HCT116 (cell line): ENCODE measurements around the gene NTN3. TPM values are rescaled to one million over a fixed set of nuclear protein-coding genes. Genes with fewer than 3 reads are reported as not detected.

Experiments used
- ATAC-seq: fragments of 200-7000 bp; cut with Tn5 transposase; 2 replicates; pipeline ENCODE4 v1.9.1; 2020; ENCODE audit warnings: mild to moderate bottlenecking, moderate library complexity
- BruUV-seq: library from RNA; stranded (reverse); fragments of 400-500 nt; replicated peaks from 2 replicates; lab custom pipeline; 2021; lab: Mats Ljungman, UMichigan
- CTCF ChIA-PET: fragments of 300-600 bp; sonication (Branson Sonifier 250); formaldehyde crosslinking; loops from one replicate; lab custom pipeline; 2021; ENCODE audit warnings: antibody characterized with exemption; lab: Charles Lee
- POLR2A ChIA-PET: fragments of 300-600, 350-600 bp; sonication (Branson Sonifier 250); formaldehyde crosslinking; loops from one replicate; lab custom pipeline; 2021; ENCODE audit warnings: antibody characterized with exemption; lab: Charles Lee
- RAD21 ChIA-PET, 2 experiments: fragments of 300-600 bp; sonication (Branson Sonifier 250); formaldehyde crosslinking; loops; one replicate each; lab custom pipeline; 2023; ENCODE audit warnings: low total read pairs in 2 of 2; ENCODE audit not compliant: uncharacterized antibody in 2 of 2, unreplicated experiment in 2 of 2, low non-redundant PET in 1 of 2; lab: Charles Lee
- DNase-seq: peaks from one replicate; pipeline ENCODE4 v3.0.0-alpha.2; 2010; ENCODE audit warnings: low read depth, low spot score
- H2AFZ ChIP-seq: fragments of 200-600 bp; shearing (Covaris generic), sonication (generic); 2 replicates; pipeline ENCODE4 v1.6.1; 2017; ENCODE audit warnings: low read depth, mixed run types, mixed read lengths, antibody characterized with exemption, low read length; ENCODE audit not compliant: poor library complexity, severe bottlenecking
- H3K27ac ChIP-seq: 2 replicates; pipeline ENCODE4 v1.5.1; 2012; ENCODE audit warnings: low read depth, low read length
- H3K27me3 ChIP-seq: fragments of 200-600 bp; sonication (generic); 2 replicates; pipeline ENCODE4 v1.6.1; 2016; ENCODE audit warnings: mixed run types, low read length, mixed read lengths; ENCODE audit not compliant: insufficient read depth
- H3K36me3 ChIP-seq, 2 experiments: fragments of 200-500 bp in 1 of 2; fragments of 200-600 bp in 1 of 2; sonication (Bioruptor generic) in 1 of 2; sonication (generic) in 1 of 2; 2 replicates each; pipeline versions ENCODE4 v1.5.1 to v1.6.1; 2014 to 2016; ENCODE audit warnings: low read length in 2 of 2, inconsistent platforms in 1 of 2, mixed read lengths in 1 of 2, mixed run types in 1 of 2; ENCODE audit not compliant: insufficient read depth in 2 of 2, control insufficient read depth in 1 of 2
- H3K4me1 ChIP-seq, 2 experiments: fragments of 200-600 bp in 1 of 2; sonication (generic) in 1 of 2; 2 replicates each; pipeline versions ENCODE4 v1.5.1 to v1.6.1; 2012 to 2017; ENCODE audit warnings: low read length in 2 of 2, inconsistent platforms in 1 of 2, mild to moderate bottlenecking in 1 of 2, mixed read lengths in 1 of 2, mixed run types in 1 of 2, moderate library complexity in 1 of 2; ENCODE audit not compliant: insufficient read depth in 2 of 2, control insufficient read depth in 1 of 2
- H3K4me2 ChIP-seq: fragments of 200-600 bp; sonication (generic); 2 replicates; pipeline ENCODE4 v1.6.1; 2017; ENCODE audit warnings: mixed run types, low read length, mixed read lengths
- H3K4me3 ChIP-seq, 2 experiments: fragments of 200-600 bp in 1 of 2; sonication (generic) in 1 of 2; replicated peaks in 1 of 2; 2 replicates each; pipeline ENCODE4 v1.5.1; 2011 to 2016; ENCODE audit warnings: low read length in 2 of 2, control low read depth in 1 of 2, low read depth in 1 of 2, mild to moderate bottlenecking in 1 of 2, mixed read lengths in 1 of 2, mixed run types in 1 of 2
- H3K79me2 ChIP-seq: fragments of 200-600 bp; sonication (generic); 2 replicates; pipeline ENCODE4 v1.6.1; 2017; ENCODE audit warnings: mild to moderate bottlenecking, mixed run types, low read length, moderate library complexity, mixed read lengths; ENCODE audit not compliant: insufficient read depth
- H3K9ac ChIP-seq: fragments of 200-600 bp; sonication (generic); 2 replicates; pipeline ENCODE4 v1.6.1; 2016; ENCODE audit warnings: low read length, mixed read lengths
- H3K9me2 ChIP-seq: fragments of 200-600 bp; sonication (generic), shearing (Covaris generic); 2 replicates; pipeline ENCODE4 v1.6.1; 2017; ENCODE audit warnings: mixed run types, mild to moderate bottlenecking, moderate library complexity; ENCODE audit not compliant: insufficient read depth
- H3K9me3 ChIP-seq, 2 experiments: fragments of 200-500 bp in 1 of 2; fragments of 200-600 bp in 1 of 2; sonication (Bioruptor generic) in 1 of 2; sonication (generic) in 1 of 2; 2 replicates each; pipeline ENCODE4 v1.6.1; 2014 to 2017; ENCODE audit warnings: low read length in 2 of 2, mixed read lengths in 2 of 2, inconsistent platforms in 1 of 2, low read depth in 1 of 2, mild to moderate bottlenecking in 1 of 2, mixed run types in 1 of 2, moderate library complexity in 1 of 2; ENCODE audit not compliant: control insufficient read depth in 1 of 2, insufficient read depth in 1 of 2
- H4K20me1 ChIP-seq: fragments of 200-600 bp; sonication (generic), shearing (Covaris generic); 2 replicates; pipeline ENCODE4 v1.6.1; 2017; ENCODE audit warnings: mixed run types, mild to moderate bottlenecking, moderate library complexity; ENCODE audit not compliant: insufficient read depth
- CBX3 ChIP-seq: IDR thresholded peaks from 2 replicates; pipeline ENCODE4 v1.6.1; 2012; ENCODE audit warnings: low read depth
- CEBPB ChIP-seq: IDR thresholded peaks from 2 replicates; pipeline ENCODE4 v1.6.1; 2012; ENCODE audit warnings: low read depth
- CTCF ChIP-seq, 3 experiments: fragments of 200-600 bp in 1 of 3; sonication (generic) in 1 of 3; IDR thresholded peaks in 2 of 3; conservative IDR thresholded peaks in 1 of 3; 2 replicates each; pipeline ENCODE4 v1.5.1; 2012 to 2017; ENCODE audit warnings: low read depth in 2 of 3, low read length in 2 of 3, antibody characterized with exemption in 1 of 3, borderline replicate concordance in 1 of 3, control low read depth in 1 of 3, mild to moderate bottlenecking in 1 of 3, mixed read lengths in 1 of 3, mixed run types in 1 of 3, moderate library complexity in 1 of 3; ENCODE audit not compliant: insufficient read depth in 1 of 3
- ELF1 ChIP-seq: IDR thresholded peaks from 2 replicates; pipeline ENCODE4 v1.6.1; 2012; ENCODE audit warnings: low read depth, borderline replicate concordance
- FOSL1 ChIP-seq: IDR thresholded peaks from 2 replicates; pipeline ENCODE4 v1.6.1; 2012; ENCODE audit warnings: low read depth
- MAX ChIP-seq: IDR thresholded peaks from 2 replicates; pipeline ENCODE4 v1.6.1; 2012
- POLR2A ChIP-seq: IDR thresholded peaks from 2 replicates; pipeline ENCODE4 v1.7.0; 2011; ENCODE audit warnings: borderline replicate concordance; ENCODE audit not compliant: insufficient read depth, insufficient read length; ENCODE audit errors: extremely low read depth
- RAD21 ChIP-seq: IDR thresholded peaks from 2 replicates; pipeline ENCODE4 v1.6.1; 2012; ENCODE audit warnings: low read depth, mild to moderate bottlenecking
- SIN3A ChIP-seq: IDR thresholded peaks from 2 replicates; pipeline ENCODE4 v1.6.1; 2012; ENCODE audit warnings: low read depth
- SRF ChIP-seq: IDR thresholded peaks from 2 replicates; pipeline ENCODE4 v1.6.1; 2012; ENCODE audit warnings: low read depth
- ZFX ChIP-seq: fragments of 450-650 bp; IDR thresholded peaks from 2 replicates; pipeline ENCODE4 v1.6.1; 2017
- intact Hi-C: fragments of 100-400 bp; cut with micrococcal nuclease; formaldehyde crosslinking; loops from 2 replicates; pipeline ENCODE4 v1.10.0; 2022
- total RNA-seq: library from RNA; stranded (reverse); gene quantifications from one replicate; pipeline ENCODE4 v1.2.1, GENCODE V29; 2021; ENCODE audit not compliant: unreplicated experiment
- TF ChIP-seq, protein P1 (sequence below): IDR thresholded peaks from 2 replicates; pipeline ENCODE4 v1.6.1; 2012

NTN3 gene
- total RNA-seq, 1 experiment from 2014 or later = 0.30 TPM

DNA sequence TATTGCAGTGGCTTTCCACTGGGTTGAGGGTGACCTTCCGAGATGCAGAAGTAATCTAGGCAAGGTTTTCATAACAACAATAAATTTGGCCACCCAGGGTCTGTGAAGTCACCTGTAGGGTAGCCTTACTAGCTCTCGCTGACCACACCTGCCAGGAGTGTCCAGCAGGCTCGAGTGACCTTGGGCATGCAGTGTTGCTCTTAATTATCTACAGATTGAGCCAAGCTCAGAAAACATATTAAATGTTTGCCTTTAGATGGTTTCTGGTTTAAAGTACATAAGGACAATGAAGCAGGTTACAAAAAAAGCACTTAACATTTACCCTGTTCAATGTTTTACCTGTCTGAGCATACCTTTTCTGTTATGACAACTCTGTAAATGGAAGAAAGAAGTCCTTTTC, 5.6 kb downstream of the NTN3 start:
- TF ChIP-seq MAX = no peak
- no peak for TF ChIP-seq RAD21
- TF ChIP-seq SIN3A = no peak
- TF ChIP-seq, protein P1, sequence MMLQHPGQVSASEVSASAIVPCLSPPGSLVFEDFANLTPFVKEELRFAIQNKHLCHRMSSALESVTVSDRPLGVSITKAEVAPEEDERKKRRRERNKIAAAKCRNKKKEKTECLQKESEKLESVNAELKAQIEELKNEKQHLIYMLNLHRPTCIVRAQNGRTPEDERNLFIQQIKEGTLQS = no peak
- TF ChIP-seq ZFX = no peak
- TF ChIP-seq CEBPB = no peak
- TF ChIP-seq CBX3 = no peak
- TF ChIP-seq FOSL1 = no peak
- TF ChIP-seq ELF1 = no peak
- no peak for TF ChIP-seq CTCF (IDR thresholded peaks at IDR 0.05 in 2 of 3, conservative IDR thresholded peaks at IDR 0.05 in 1 of 3; ENCODE audit: borderline replicate concordance in 1 of 3, insufficient read depth in 1 of 3, low read depth in 2 of 3, low read length in 2 of 3)
- no peak for TF ChIP-seq SRF
- TF ChIP-seq POLR2A = no peak

More for the DNA sequence above, 5.6 kb downstream of the NTN3 start:
- no peaks in the 10 kb centered on the region for H3K27me3 ChIP-seq
- RAD21 ChIA-PET = no interaction called here
- no peaks in the 10 kb centered on the region for H3K9me2 ChIP-seq
- H3K36me3 ChIP-seq = no peaks in the 10 kb centered on the region
- no peak overlapping the region for H2AFZ ChIP-seq
- no peak for DNase-seq
- H3K79me2 ChIP-seq = peaks cover 37% of the 10 kb centered on the region; the same call in 1 of the 2 replicates
- BruUV-seq = TSS peak; percentile 52
- H3K4me2 ChIP-seq = no peak overlapping the region
- H3K4me3 ChIP-seq = no peak overlapping the region
- POLR2A ChIA-PET = no interaction called here
- no peak overlapping the region for H3K27ac ChIP-seq
- CTCF ChIA-PET = no interaction called here
- intact Hi-C loops = no loop called here
- no peak overlapping the region for H3K9ac ChIP-seq
- no peaks in the 10 kb centered on the region for H3K9me3 ChIP-seq
- peaks cover 15 to 30% of the 10 kb centered on the region in 2 experiments for H3K4me1 ChIP-seq
- ATAC-seq = no peak
- no peaks in the 10 kb centered on the region for H4K20me1 ChIP-seq
